ENCODE data around the gene MFRP.
A peak's percentile ranks its signal among the peaks of the same experiment; 100 is the strongest.

Gene MFRP

DNA sequence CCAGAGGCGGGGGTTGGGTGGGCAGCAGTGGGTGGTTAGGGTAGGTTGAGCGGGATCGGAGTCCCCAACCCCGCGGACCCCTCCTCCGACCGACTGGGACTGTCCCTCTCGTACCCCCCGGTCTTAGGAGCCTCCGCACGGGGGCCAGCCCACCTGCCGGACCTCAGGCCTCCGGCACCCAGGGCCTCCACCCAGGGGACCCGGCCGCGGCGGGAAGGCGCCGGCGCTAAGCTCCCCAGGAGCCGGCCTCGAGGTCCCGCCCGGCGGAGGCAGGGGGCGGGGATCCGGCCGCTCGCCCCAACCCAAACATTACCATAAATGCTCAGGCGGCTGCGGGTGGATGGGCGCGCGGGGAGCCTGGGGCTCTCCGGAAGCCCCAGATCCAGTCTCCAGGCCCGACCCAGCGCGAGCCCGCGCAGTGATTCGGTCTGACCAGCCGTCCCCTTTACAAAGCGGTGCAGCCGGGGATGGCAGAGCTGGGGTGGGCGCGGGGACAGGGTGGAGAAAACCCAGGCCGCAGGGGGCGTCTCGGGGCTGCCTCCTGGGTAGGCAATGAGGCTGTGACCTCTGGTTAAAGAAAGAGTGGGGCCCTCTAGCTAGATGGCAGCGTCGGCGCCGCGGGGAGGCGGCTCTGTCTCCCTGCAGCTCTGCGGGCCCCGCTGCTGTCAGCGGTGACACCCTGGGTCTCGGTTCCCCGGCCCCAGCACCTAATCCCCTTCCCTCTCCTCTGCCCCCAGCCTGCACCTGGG lies 25.6 kb downstream of the MFRP start:
- peak overlapping the region; percentile 95 for H2AFZ ChIP-seq (ENCODE audit: low read depth, low read length, severe bottlenecking)
- no peaks in the 10 kb centered on the region for H4K20me1 ChIP-seq (ENCODE audit: low read depth, low read length)
- peak overlapping the region; percentile 41 for H3K4me3 ChIP-seq (ENCODE audit: insufficient read depth, low read length, poor library complexity, severe bottlenecking)
- H3K27ac ChIP-seq (ENCODE audit: low read depth, low read length), result peak overlapping the region; percentile 25; the same call in 1 of the 2 replicates
- H3K9me2 ChIP-seq (replicated peaks; ENCODE audit: insufficient read depth, low read length), result no peaks in the 10 kb centered on the region
- H3K27me3 ChIP-seq (ENCODE audit: low read length), result no peaks in the 10 kb centered on the region
- H3K4me2 ChIP-seq (ENCODE audit: low read depth, low read length, poor library complexity, severe bottlenecking), result peak overlapping the region; percentile 63
- no peaks in the 10 kb centered on the region for H3K9me3 ChIP-seq (ENCODE audit: insufficient read depth, low read length)
- no peak for TF ChIP-seq EZH2phosphoT487 (conservative IDR thresholded peaks at IDR 0.05; ENCODE audit: low read length)
- TF ChIP-seq, protein P1, sequence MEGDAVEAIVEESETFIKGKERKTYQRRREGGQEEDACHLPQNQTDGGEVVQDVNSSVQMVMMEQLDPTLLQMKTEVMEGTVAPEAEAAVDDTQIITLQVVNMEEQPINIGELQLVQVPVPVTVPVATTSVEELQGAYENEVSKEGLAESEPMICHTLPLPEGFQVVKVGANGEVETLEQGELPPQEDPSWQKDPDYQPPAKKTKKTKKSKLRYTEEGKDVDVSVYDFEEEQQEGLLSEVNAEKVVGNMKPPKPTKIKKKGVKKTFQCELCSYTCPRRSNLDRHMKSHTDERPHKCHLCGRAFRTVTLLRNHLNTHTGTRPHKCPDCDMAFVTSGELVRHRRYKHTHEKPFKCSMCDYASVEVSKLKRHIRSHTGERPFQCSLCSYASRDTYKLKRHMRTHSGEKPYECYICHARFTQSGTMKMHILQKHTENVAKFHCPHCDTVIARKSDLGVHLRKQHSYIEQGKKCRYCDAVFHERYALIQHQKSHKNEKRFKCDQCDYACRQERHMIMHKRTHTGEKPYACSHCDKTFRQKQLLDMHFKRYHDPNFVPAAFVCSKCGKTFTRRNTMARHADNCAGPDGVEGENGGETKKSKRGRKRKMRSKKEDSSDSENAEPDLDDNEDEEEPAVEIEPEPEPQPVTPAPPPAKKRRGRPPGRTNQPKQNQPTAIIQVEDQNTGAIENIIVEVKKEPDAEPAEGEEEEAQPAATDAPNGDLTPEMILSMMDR (IDR thresholded peaks at IDR 0.05; ENCODE audit: insufficient read depth, low read length, poor library complexity, severe bottlenecking), result no peak
- H3K79me2 ChIP-seq (ENCODE audit: insufficient read depth, low read length), result no peaks in the 10 kb centered on the region
- H3K36me3 ChIP-seq (ENCODE audit: low read length), result no peaks in the 10 kb centered on the region
- H3F3A ChIP-seq (ENCODE audit: insufficient read depth), result peaks cover 6% of the 10 kb centered on the region; the same call in 1 of the 2 replicates
- peak overlapping the region; percentile 56 for H3K9ac ChIP-seq (ENCODE audit: low read length)

DNA sequence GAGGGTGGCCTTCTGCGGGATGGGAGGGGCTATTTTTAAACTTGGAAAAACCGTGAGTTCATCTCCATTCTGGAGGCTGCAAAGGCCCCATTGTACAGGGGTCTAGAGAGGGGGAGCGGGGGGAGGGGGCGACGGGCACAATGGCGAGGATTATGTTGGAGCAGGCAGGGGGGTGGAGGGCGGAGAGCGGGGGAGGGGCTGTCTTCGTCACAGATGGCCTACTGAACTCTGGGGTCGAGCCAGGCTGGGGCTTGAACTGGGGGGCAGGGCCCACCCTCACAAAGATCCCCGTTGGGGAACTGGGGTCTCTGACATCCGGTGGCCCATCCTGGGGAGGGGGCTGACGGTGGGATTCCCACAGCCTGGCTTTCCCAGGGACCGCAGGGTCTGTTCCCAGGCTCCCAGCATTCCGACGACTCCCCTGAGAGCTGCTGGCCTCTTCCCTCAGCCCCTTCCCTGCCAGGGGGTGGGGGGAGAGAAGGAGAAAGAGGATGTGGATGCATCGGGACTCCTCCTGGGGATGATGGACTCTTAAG lies 26.2 kb downstream of the MFRP start:
- Histone ChIP-seq H3K4me3 (ENCODE audit: insufficient read depth, low read length, poor library complexity, severe bottlenecking) (no peak overlapping the region), H2AFZ (ENCODE audit: low read depth, low read length, severe bottlenecking) (no peak overlapping the region), H3K9me3 (ENCODE audit: insufficient read depth, low read length) (no peaks in the 10 kb centered on the region), H3K9ac (ENCODE audit: low read length) (peak overlapping the region; percentile 56), H4K20me1 (ENCODE audit: low read depth, low read length) (no peaks in the 10 kb centered on the region), H3K79me2 (ENCODE audit: insufficient read depth, low read length) (no peaks in the 10 kb centered on the region), H3K9me2 (replicated peaks; ENCODE audit: insufficient read depth, low read length) (no peaks in the 10 kb centered on the region), H3F3A (ENCODE audit: insufficient read depth) (peaks cover 6% of the 10 kb centered on the region; the same call in 1 of the 2 replicates), H3K27ac (ENCODE audit: low read depth, low read length) (no peak overlapping the region), H3K36me3 (ENCODE audit: low read length) (no peaks in the 10 kb centered on the region), H3K4me2 (ENCODE audit: low read depth, low read length, poor library complexity, severe bottlenecking) (peak overlapping the region; percentile 63), H3K27me3 (ENCODE audit: low read length) (no peaks in the 10 kb centered on the region)
- TF ChIP-seq EZH2phosphoT487 (conservative IDR thresholded peaks at IDR 0.05; ENCODE audit: low read length), result no peak
- TF ChIP-seq, protein P1 (IDR thresholded peaks at IDR 0.05; ENCODE audit: insufficient read depth, low read length, poor library complexity, severe bottlenecking), result no peak

DNA sequence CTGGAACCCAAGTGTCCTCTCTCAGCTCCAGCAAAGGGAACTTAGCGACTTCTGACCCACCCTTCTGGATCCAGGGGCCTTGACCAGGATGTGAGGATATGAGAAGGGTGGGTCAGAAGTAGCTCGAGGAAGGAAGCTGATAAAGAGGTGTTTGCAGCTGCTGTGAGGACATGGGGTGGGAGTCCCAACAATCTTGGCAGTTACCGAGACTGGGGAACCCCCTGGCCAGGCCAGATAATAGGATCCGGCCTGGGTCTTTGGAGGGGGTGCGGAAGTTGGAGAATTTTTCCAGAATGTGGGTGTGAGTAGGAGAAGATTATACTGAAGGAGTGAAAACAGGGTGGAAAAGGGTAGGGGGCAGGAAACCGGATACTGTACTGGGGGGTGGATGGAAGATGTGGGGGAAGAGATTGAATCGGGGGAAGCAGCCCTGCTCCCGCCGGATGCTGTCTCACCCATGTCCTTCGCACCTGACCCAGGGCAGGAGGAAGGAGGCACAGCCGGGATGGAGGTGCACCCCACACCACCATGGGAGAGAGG lies 26.7 kb downstream of the MFRP start:
- H3K27me3 ChIP-seq (ENCODE audit: low read length), result no peaks in the 10 kb centered on the region

More for the DNA sequence above, 26.7 kb downstream of the MFRP start:
- Histone ChIP-seq H3F3A (ENCODE audit: insufficient read depth) (peaks cover 6% of the 10 kb centered on the region; the same call in 1 of the 2 replicates), H3K4me3 (ENCODE audit: insufficient read depth, low read length, poor library complexity, severe bottlenecking) (no peak overlapping the region), H3K9ac (ENCODE audit: low read length) (no peak overlapping the region), H2AFZ (ENCODE audit: low read depth, low read length, severe bottlenecking) (no peak overlapping the region), H3K36me3 (ENCODE audit: low read length) (no peaks in the 10 kb centered on the region), H3K9me2 (replicated peaks; ENCODE audit: insufficient read depth, low read length) (no peaks in the 10 kb centered on the region), H4K20me1 (ENCODE audit: low read depth, low read length) (no peaks in the 10 kb centered on the region), H3K27ac (ENCODE audit: low read depth, low read length) (no peak overlapping the region), H3K79me2 (ENCODE audit: insufficient read depth, low read length) (no peaks in the 10 kb centered on the region), H3K4me2 (ENCODE audit: low read depth, low read length, poor library complexity, severe bottlenecking) (no peak overlapping the region), H3K9me3 (ENCODE audit: insufficient read depth, low read length) (no peaks in the 10 kb centered on the region)
- TF ChIP-seq EZH2phosphoT487 (conservative IDR thresholded peaks at IDR 0.05; ENCODE audit: low read length), result no peak
- TF ChIP-seq, protein P1 (IDR thresholded peaks at IDR 0.05; ENCODE audit: insufficient read depth, low read length, poor library complexity, severe bottlenecking), result no peak
